Astrocyte (in vitro differentiated cells and primary cell): ENCODE measurements around the gene ENAM. TPM values are rescaled to one million over a fixed set of nuclear protein-coding genes. Genes with fewer than 3 reads are reported as not detected.
A peak's percentile ranks its signal among the peaks of the same experiment; 100 is the strongest.

Experiments used
- DNase-seq: peaks from one replicate; pipeline ENCODE4 v3.0.0-alpha.2; 2010; ENCODE audit warnings: low read depth
- FAIRE-seq: peaks from 2 replicates; lab custom pipeline; 2011; peaks lifted over from hg19 to GRCh38; lab: Jason Lieb, UNC
- H2AFZ ChIP-seq: 2 replicates; pipeline ENCODE4 v1.6.0; 2012; ENCODE audit warnings: low read depth, low read length, inconsistent platforms
- H3K27ac ChIP-seq: 2 replicates; pipeline ENCODE4 v1.5.1; 2011; ENCODE audit warnings: low read depth, low read length, inconsistent platforms
- H3K27me3 ChIP-seq: 2 replicates; pipeline ENCODE4 v1.6.0; 2011; ENCODE audit warnings: low read length, inconsistent platforms; ENCODE audit not compliant: insufficient read depth
- H3K36me3 ChIP-seq: 2 replicates; pipeline ENCODE4 v1.5.1; 2011; ENCODE audit warnings: low read length, inconsistent platforms; ENCODE audit not compliant: insufficient read depth
- H3K4me1 ChIP-seq: 2 replicates; pipeline ENCODE4 v1.5.1; 2011; ENCODE audit warnings: low read length, inconsistent platforms; ENCODE audit not compliant: insufficient read depth
- H3K4me2 ChIP-seq: 2 replicates; pipeline ENCODE4 v1.6.0; 2012; ENCODE audit warnings: low read length, inconsistent platforms
- H3K4me3 ChIP-seq: 2 replicates; pipeline ENCODE4 v1.5.1; 2011; ENCODE audit warnings: low read depth, mild to moderate bottlenecking, low read length, inconsistent platforms; ENCODE audit not compliant: insufficient read depth
- H3K79me2 ChIP-seq: 2 replicates; pipeline ENCODE4 v1.6.0; 2012; ENCODE audit warnings: mild to moderate bottlenecking, low read length, inconsistent platforms; ENCODE audit not compliant: insufficient read depth
- H3K9ac ChIP-seq: 2 replicates; pipeline ENCODE4 v1.6.0; 2012; ENCODE audit warnings: mild to moderate bottlenecking, low read length, inconsistent platforms
- H3K9me3 ChIP-seq: 2 replicates; pipeline ENCODE4 v1.5.1; 2012; ENCODE audit warnings: low read depth, mild to moderate bottlenecking, low read length, inconsistent platforms; ENCODE audit not compliant: insufficient read depth
- H4K20me1 ChIP-seq: 2 replicates; pipeline ENCODE4 v1.6.0; 2012; ENCODE audit warnings: low read length, inconsistent platforms; ENCODE audit not compliant: insufficient read depth
- H3K27ac Mint-ChIP-seq: one replicate; pipeline ENCODE4 v1.8.0; 2021; ENCODE audit warnings: mild to moderate bottlenecking, mixed read lengths; ENCODE audit not compliant: unreplicated experiment
- H3K27me3 Mint-ChIP-seq: one replicate; pipeline ENCODE4 v1.8.0; 2021; ENCODE audit warnings: low read depth, mixed read lengths; ENCODE audit not compliant: unreplicated experiment
- H3K36me3 Mint-ChIP-seq: one replicate; pipeline ENCODE4 v1.8.0; 2021; ENCODE audit warnings: low read depth, mixed read lengths; ENCODE audit not compliant: unreplicated experiment
- H3K4me1 Mint-ChIP-seq: one replicate; pipeline ENCODE4 v1.8.0; 2021; ENCODE audit warnings: low read depth, mixed read lengths; ENCODE audit not compliant: unreplicated experiment
- H3K4me3 Mint-ChIP-seq: one replicate; pipeline ENCODE4 v1.8.0; 2021; ENCODE audit warnings: mild to moderate bottlenecking, moderate library complexity, mixed read lengths; ENCODE audit not compliant: unreplicated experiment
- H3K9me3 Mint-ChIP-seq: one replicate; pipeline ENCODE4 v1.8.0; 2021; ENCODE audit warnings: mild to moderate bottlenecking, mixed read lengths; ENCODE audit not compliant: unreplicated experiment
- CTCF ChIP-seq: IDR thresholded peaks from 2 replicates; pipeline ENCODE4 v1.5.1; 2011; ENCODE audit warnings: low read depth, mild to moderate bottlenecking, inconsistent platforms, low read length, moderate library complexity; ENCODE audit not compliant: insufficient read depth
- EZH2 ChIP-seq: IDR thresholded peaks from 2 replicates; pipeline ENCODE4 v1.6.1; 2012; ENCODE audit warnings: mild to moderate bottlenecking, low read length, inconsistent platforms; ENCODE audit not compliant: insufficient read depth
- total RNA-seq: library from RNA; stranded (reverse); gene quantifications from 2 replicates; pipeline ENCODE4 v1.2.1, GENCODE V29; 2021

Gene ENAM
- total RNA-seq, 1 donor from 2014 or later, result 0.11 TPM

GRCh38 chr4:70687392-70687791 is 58.8 kb downstream of the ENAM start:
- peak overlapping the region; percentile 98 for H3K4me3 ChIP-seq
- peak overlapping the region; percentile 85 for H3K27ac ChIP-seq
- DNase-seq (no peak), FAIRE-seq (no peak)
- H3K27me3 Mint-ChIP-seq, result no peaks in the 10 kb centered on the region
- H3K4me1 Mint-ChIP-seq, result peaks cover 20% of the 10 kb centered on the region
- no peaks in the 10 kb centered on the region for H3K27me3 ChIP-seq
- peak overlapping the region; percentile 97 for H3K27ac Mint-ChIP-seq
- H3K4me3 Mint-ChIP-seq, result peak overlapping the region; percentile 100
- peak overlapping the region; percentile 97 for H3K9ac ChIP-seq
- peaks cover 7% of the 10 kb centered on the region for H3K36me3 Mint-ChIP-seq
- H4K20me1 ChIP-seq, result peaks cover 34% of the 10 kb centered on the region
- H3K36me3 ChIP-seq, result peaks cover 5% of the 10 kb centered on the region
- H3K9me3 Mint-ChIP-seq, result no peaks in the 10 kb centered on the region
- H2AFZ ChIP-seq, result peak overlapping the region; percentile 78
- peaks cover 22% of the 10 kb centered on the region for H3K4me1 ChIP-seq
- peaks cover 39% of the 10 kb centered on the region for H3K79me2 ChIP-seq
- no peaks in the 10 kb centered on the region for H3K9me3 ChIP-seq
- TF ChIP-seq EZH2 (no peak), CTCF (no peak)
- peak overlapping the region; percentile 98 for H3K4me2 ChIP-seq

GRCh38 chr4:70687821-70688794 is 59.6 kb downstream of the ENAM start, which contains the start of gene UTP3:
UTP3 (plus strand) TSS chr4:70688532; CDS start chr4:70688678, 146 bp downstream.
- Histone ChIP-seq H3K36me3 (peaks cover 5% of the 10 kb centered on the region), H3K9me3 (no peaks in the 10 kb centered on the region), H3K9ac (peak within 1 kb of the TSS; percentile 97), H3K4me1 (peaks cover 22% of the 10 kb centered on the region), H3K79me2 (peaks cover 44% of the 10 kb centered on the region), H3K27ac (peak within 1 kb of the TSS; percentile 85), H3K4me3 (peak within 1 kb of the TSS; percentile 98), H4K20me1 (peaks cover 34% of the 10 kb centered on the region), H3K27me3 (no peaks in the 10 kb centered on the region), H2AFZ (peak within 1 kb of the TSS; percentile 80), H3K4me2 (peak within 1 kb of the TSS; percentile 98)
- TF ChIP-seq EZH2 (no peak), CTCF (peak; percentile 98)
- Mint-ChIP-seq H3K9me3 (no peaks in the 10 kb centered on the region), H3K4me1 (peaks cover 20% of the 10 kb centered on the region), H3K27me3 (no peaks in the 10 kb centered on the region), H3K27ac (peak within 1 kb of the TSS; percentile 97), H3K36me3 (peaks cover 7% of the 10 kb centered on the region), H3K4me3 (peak within 1 kb of the TSS; percentile 100)
- FAIRE-seq (peak; percentile 86), DNase-seq (peak; percentile 99)
